Right renal cortex interstitium (tissue), 3 donors: ENCODE results near the gene LRP1B. TPM values are rescaled to one million over a fixed set of nuclear protein-coding genes. Genes with fewer than 3 reads are reported as not detected.

ENCODE experiments used
- DNase-seq, 3 donors: peaks; one replicate each; pipeline ENCODE4 v3.0.0-alpha.2; 2013; ENCODE audit warnings: low read depth in 3 of 3, low spot score in 2 of 3
- polyA plus RNA-seq, 3 donors: library from polyadenylated mRNA; unstranded; fragments of 120-200 nt; gene quantifications; one replicate each; pipeline ENCODE4 v1.2.1, GENCODE V29; 2013; ENCODE audit not compliant: insufficient read length in 3 of 3

The LRP1B gene
- polyA plus RNA-seq, 3 donors: 0.85 to 0.90 (median 0.88) TPM

- no peak for DNase-seq
These were observed 163.3 kb downstream of the LRP1B start for GRCh38 chr2:141967503-141967902.

- DNase-seq: no peak
These were observed 170.9 kb downstream of the LRP1B start for GRCh38 chr2:141959941-141960340.

- DNase-seq: no peak
These were observed 171.8 kb downstream of the LRP1B start for GRCh38 chr2:141959016-141959415.

GRCh38 chr2:141957827-141958450 lies 172.9 kb downstream of the LRP1B start:
- no peak for DNase-seq

- no peak for DNase-seq
These were observed 173.5 kb downstream of the LRP1B start for GRCh38 chr2:141957321-141957720.

GRCh38 chr2:141947396-141948114 lies 183.3 kb downstream of the LRP1B start:
- no peak for DNase-seq

- DNase-seq: no peak
These were observed 184.8 kb downstream of the LRP1B start for GRCh38 chr2:141946016-141946415.

GRCh38 chr2:141943918-141944317 lies 186.9 kb downstream of the LRP1B start:
- DNase-seq: no peak

- DNase-seq: no peak
These were observed 188.6 kb downstream of the LRP1B start for GRCh38 chr2:141942006-141942789.

GRCh38 chr2:141941210-141941714 lies 189.6 kb downstream of the LRP1B start:
- DNase-seq: no peak

- no peak for DNase-seq
These were observed 190.1 kb downstream of the LRP1B start for GRCh38 chr2:141940709-141941108.

- DNase-seq: no peak
These were observed 197.6 kb downstream of the LRP1B start for GRCh38 chr2:141933226-141933625.

GRCh38 chr2:141932261-141932660 lies 198.6 kb downstream of the LRP1B start:
- DNase-seq: no peak

GRCh38 chr2:141931797-141932196 lies 199.0 kb downstream of the LRP1B start:
- no peak for DNase-seq

GRCh38 chr2:141930803-141931202 lies 200.0 kb downstream of the LRP1B start:
- DNase-seq: no peak

GRCh38 chr2:141929331-141930252 lies 201.2 kb downstream of the LRP1B start:
- no peak for DNase-seq

- DNase-seq: no peak
These were observed 202.3 kb downstream of the LRP1B start for GRCh38 chr2:141928476-141928875.

- no peak for DNase-seq
These were observed 203.3 kb downstream of the LRP1B start for GRCh38 chr2:141927536-141927935.

- DNase-seq: no peak
These were observed 205.3 kb downstream of the LRP1B start for GRCh38 chr2:141925511-141925910.

GRCh38 chr2:141923657-141924056 lies 207.2 kb downstream of the LRP1B start:
- DNase-seq: no peak
